ENCODE results near the gene LRRC58. TPM values are rescaled to one million over a fixed set of nuclear protein-coding genes. Genes with fewer than 3 reads are reported as not detected.
"Not testable (repeated sequence)": the region's sequence is repeated elsewhere in the genome, so short reads cannot be mapped to it uniquely, and the experiment has no call there.

LRRC58 gene
- 10 to 100 TPM; 41.4 to 42.4 TPM for total RNA-seq

DNA sequence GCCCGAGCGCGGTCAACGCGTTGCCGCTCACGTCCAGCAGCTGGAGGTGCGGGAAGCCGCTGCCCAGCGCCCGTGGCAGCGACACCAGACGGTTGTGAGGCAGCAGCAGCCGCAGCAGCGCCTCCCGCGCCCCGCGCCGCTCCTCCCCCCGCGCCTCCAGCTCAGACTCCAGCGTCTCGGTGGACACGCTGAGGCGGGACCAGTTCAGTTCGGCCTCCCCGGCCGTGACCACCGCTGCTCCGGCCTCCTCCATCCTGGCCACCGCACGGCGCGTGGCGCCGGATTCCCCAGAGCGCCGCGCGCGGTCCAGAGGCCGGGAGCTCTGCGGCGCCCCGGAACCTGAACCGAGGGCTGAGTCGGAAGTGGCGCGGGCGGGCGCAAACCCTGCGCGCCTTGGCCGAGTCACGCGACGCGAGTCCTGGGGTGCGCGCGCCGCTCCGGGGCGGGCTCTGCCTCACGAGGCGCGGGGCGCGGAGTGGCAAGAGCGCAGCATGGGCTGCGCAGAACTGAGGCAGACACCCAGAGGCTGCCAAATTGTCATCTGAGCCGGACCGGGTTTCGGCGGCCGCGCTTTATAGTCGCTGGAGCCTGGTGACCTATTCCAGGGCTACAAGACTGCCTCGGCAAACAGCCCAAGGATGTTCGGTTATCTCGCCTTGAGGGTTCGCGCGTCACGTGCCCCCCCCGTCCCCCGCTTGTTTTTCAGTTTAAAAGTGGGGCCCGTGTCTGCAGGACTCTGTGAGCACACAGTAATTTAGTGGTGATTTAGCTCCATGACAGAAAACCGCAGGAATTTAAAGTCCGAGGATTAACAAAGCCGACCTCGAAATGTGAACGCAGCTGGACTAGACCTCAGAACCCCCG, at the start of gene LRRC58:
TSS of gene LRRC58 (minus strand) at position 364 of the 864 bp plus-strand sequence. CDS start at position 253, 111 bp downstream.
- Mint-ChIP-seq H3K36me3 (peaks cover 34% of the 10 kb centered on the region), H3K4me3 (peak within 1 kb of the TSS; percentile 83), H3K9me3 (no peaks in the 10 kb centered on the region), H3K27ac (peak within 1 kb of the TSS; percentile 94), H3K27me3 (peaks cover 7% of the 10 kb centered on the region), H3K4me1 (peaks cover 39% of the 10 kb centered on the region)
- DNase-seq: peak; percentile 93

DNA sequence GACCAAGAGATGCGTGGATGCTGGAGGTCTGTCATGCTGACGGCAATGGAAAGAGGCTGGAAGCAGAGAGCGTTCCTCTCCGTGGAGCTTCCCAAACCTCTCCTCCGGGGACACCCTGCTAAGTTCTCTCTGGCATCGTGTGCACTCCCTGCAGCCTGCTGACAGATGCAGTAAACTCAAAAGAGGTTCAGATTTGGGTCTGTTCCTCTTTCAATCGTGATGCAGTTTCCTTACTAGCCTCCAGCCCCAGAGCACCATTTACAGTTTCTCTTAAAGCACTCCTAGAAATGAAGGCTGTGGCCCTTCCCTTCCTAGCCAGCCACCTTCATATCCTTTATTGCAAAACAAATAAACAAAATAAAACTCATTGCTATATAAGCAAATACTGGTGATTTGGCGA, 47.3 kb upstream of the LRRC58 start:
- Mint-ChIP-seq H3K4me1 (peaks cover 2% of the 10 kb centered on the region), H3K27me3 (no peaks in the 10 kb centered on the region), H3K27ac (no peak overlapping the region), H3K36me3 (no peaks in the 10 kb centered on the region), H3K9me3 (no peaks in the 10 kb centered on the region), H3K4me3 (no peak overlapping the region)
- no peak for DNase-seq

GRCh38 chr3:120394347-120394746, 45.2 kb upstream of the LRRC58 start:
- Mint-ChIP-seq H3K27ac (no peak overlapping the region), H3K9me3 (no peaks in the 10 kb centered on the region), H3K4me1 (peaks cover 2% of the 10 kb centered on the region), H3K36me3 (no peaks in the 10 kb centered on the region), H3K4me3 (no peak overlapping the region), H3K27me3 (no peaks in the 10 kb centered on the region)
- DNase-seq: no peak

- no peak for DNase-seq
- Mint-ChIP-seq H3K9me3 (no peaks in the 10 kb centered on the region), H3K4me3 (no peak overlapping the region), H3K27me3 (no peaks in the 10 kb centered on the region), H3K27ac (no peak overlapping the region), H3K4me1 (peaks cover 2% of the 10 kb centered on the region), H3K36me3 (no peaks in the 10 kb centered on the region)
Measured at GRCh38 chr3:120393761-120394160, 44.6 kb upstream of the LRRC58 start.

DNA sequence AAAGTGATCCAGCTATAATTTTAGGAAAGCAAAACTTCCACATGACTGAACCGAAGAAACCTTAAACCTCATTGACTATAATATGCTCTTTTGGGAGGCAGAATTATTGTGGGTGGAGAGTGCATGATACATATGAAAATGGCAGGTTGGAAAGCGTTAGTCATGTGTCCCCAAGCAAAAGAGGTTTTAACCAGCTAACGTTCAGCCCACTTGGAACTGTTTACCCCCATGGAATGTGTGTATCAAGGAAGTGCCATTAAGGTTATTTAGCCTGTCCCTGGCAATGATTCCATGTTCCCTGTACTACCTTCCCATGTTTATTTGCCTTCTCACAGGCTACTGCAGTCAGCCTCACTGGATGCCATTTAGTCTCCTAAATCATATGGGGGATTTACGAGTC, 44.1 kb upstream of the LRRC58 start:
- no peaks in the 10 kb centered on the region for H3K27me3 Mint-ChIP-seq
- H3K36me3 Mint-ChIP-seq: no peaks in the 10 kb centered on the region
- no peak for DNase-seq
- peaks cover 2% of the 10 kb centered on the region for H3K4me1 Mint-ChIP-seq
- no peak overlapping the region for H3K4me3 Mint-ChIP-seq
- H3K9me3 Mint-ChIP-seq: no peaks in the 10 kb centered on the region
- H3K27ac Mint-ChIP-seq: no peak overlapping the region

DNA sequence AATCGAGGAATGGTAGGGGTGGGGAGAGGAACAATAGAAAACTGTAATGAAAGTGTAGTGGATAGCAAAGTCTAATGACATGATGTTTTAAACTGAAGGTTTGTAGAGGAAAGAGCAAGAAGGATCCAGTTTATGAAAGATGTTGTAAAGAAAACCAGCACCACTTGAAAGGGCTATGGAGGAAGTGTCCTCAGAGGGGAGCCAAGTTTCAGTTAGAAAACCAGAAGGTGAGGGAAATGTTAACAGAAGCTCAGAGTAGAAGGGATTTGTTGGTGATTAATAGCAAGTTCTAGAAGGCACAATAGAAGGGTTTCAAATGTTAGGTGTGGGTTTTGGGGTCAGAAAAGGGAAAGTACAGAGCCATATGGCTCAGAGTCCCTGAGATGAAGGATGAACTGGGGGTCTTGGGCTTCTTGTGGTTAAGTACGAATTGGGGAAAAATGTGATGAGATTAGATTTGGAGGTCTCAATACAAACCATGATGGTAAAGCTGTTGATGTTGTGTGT, 33.8 kb upstream of the LRRC58 start:
- no peak for DNase-seq
- H3K4me3 Mint-ChIP-seq: no peak overlapping the region
- no peaks in the 10 kb centered on the region for H3K36me3 Mint-ChIP-seq
- peaks cover 3% of the 10 kb centered on the region for H3K9me3 Mint-ChIP-seq
- peaks cover 8% of the 10 kb centered on the region for H3K27me3 Mint-ChIP-seq
- H3K4me1 Mint-ChIP-seq: no peaks in the 10 kb centered on the region
- no peak overlapping the region for H3K27ac Mint-ChIP-seq

DNA sequence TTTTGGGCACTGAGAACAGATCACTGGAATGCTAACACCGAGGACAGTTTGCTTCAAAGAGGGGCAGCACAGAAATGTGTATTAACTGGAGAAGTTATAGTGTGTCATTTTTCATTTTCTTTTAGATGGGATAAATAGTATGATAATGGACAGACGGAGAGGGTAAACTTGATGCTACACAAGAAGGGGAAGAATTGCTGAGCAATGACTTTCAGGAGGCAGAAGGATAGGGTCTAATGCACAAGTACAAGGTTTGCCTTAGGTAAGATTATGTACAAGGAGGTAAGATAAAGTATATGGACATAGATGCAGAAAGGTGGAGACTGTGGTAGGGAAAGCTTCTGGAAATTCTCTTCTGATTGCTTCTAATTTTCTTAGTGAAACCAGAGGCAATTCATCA, 32.3 kb upstream of the LRRC58 start:
- Mint-ChIP-seq H3K36me3 (no peaks in the 10 kb centered on the region), H3K9me3 (peaks cover 3% of the 10 kb centered on the region), H3K4me3 (no peak overlapping the region), H3K4me1 (no peaks in the 10 kb centered on the region), H3K27ac (no peak overlapping the region), H3K27me3 (peaks cover 8% of the 10 kb centered on the region)
- DNase-seq: no peak

GRCh38 chr3:120377948-120378347, 28.8 kb upstream of the LRRC58 start:
- not testable (repeated sequence) for H3K9me3 Mint-ChIP-seq, H3K4me3 Mint-ChIP-seq, H3K27ac Mint-ChIP-seq, DNase-seq, H3K4me1 Mint-ChIP-seq, H3K27me3 Mint-ChIP-seq, H3K36me3 Mint-ChIP-seq

DNA sequence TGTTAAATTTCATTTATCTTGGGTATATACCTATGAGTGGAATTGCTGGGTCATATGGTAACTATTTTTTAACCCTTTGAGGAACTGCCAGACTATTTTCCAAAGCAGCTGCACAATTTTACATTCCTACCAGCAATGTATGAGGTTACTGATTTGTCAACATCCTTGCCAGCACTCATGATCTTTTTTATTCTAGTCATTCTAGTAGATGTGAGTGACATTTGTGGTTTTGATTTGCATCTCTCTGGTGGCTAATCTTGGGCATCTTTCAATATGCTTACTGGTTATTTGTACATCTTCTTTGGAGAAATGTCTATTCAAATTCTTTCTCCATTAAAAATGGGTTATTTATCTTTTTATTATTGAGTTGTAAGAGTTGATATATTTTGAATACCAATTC, 21.3 kb upstream of the LRRC58 start:
- H3K36me3 Mint-ChIP-seq: no peaks in the 10 kb centered on the region
- no peak overlapping the region for H3K27ac Mint-ChIP-seq
- no peak overlapping the region for H3K4me3 Mint-ChIP-seq
- peaks cover 23% of the 10 kb centered on the region for H3K27me3 Mint-ChIP-seq
- H3K4me1 Mint-ChIP-seq: peaks cover 3% of the 10 kb centered on the region
- DNase-seq: no peak
- no peaks in the 10 kb centered on the region for H3K9me3 Mint-ChIP-seq

DNA sequence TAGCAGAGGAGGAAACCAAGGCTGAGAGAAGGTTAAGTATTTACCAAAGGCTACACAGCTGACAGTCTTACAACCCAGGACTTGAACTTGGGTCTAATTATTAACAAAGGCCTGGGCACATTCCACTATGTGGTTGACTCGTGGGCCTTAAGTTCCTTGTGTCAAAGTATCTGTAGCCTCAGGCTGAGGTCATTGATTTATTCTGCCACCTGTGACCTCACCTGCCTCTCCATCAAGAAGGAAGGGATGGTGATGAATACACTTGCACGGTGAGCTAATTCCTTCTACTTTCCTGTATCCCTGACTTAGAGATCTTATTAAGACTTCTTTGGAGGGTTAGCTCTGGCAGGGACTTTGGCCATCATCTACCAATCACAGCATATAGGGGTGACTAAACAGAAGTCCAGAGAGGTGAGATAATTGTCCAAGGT, 19.9 kb upstream of the LRRC58 start:
- Mint-ChIP-seq H3K36me3 (no peaks in the 10 kb centered on the region), H3K27me3 (peaks cover 23% of the 10 kb centered on the region), H3K27ac (no peak overlapping the region), H3K4me3 (no peak overlapping the region), H3K9me3 (no peaks in the 10 kb centered on the region), H3K4me1 (peaks cover 3% of the 10 kb centered on the region)
- DNase-seq: no peak

DNA sequence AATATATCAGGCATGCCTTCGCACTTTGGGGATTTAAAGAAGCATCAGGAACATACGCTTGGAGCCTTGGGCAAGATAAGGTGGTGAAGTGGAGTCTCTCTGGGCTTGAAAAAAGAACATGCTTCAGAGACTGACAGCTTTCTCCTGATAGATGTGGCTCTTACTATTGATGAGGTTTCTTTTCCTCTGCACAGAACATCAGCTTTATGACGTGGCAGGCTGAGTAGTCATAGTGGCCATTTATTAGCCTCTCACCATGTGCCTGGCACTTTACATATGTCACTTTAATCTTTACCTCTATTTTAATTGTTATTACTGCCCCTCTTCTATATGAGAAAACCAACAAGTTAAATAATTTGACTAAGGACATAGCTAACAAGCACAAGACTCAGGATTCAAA, 19.0 kb upstream of the LRRC58 start:
- H3K27ac Mint-ChIP-seq: no peak overlapping the region

DNA sequence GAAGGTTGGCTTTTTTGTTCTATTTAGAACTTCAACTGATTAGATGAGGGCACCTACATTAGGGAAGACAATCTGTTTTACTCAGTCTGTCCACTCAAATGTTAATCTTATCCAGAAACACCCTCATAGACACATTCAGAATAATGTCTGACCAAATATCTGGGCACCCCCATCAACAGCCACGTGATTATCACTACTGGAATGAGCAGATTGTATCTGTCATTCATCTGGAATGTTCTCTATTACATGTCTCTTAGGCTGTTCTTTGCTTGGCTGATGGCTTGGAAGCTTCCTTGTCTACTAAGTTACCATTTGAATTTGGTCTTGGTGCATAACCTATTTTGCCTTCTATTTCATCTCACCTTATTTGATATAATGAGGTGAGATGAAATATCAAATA, 15.7 kb upstream of the LRRC58 start:
- Mint-ChIP-seq H3K4me1 (no peaks in the 10 kb centered on the region), H3K27me3 (peaks cover 21% of the 10 kb centered on the region), H3K36me3 (no peaks in the 10 kb centered on the region), H3K4me3 (no peak overlapping the region), H3K9me3 (no peaks in the 10 kb centered on the region), H3K27ac (no peak overlapping the region)
- no peak for DNase-seq

More for the DNA sequence above, 19.0 kb upstream of the LRRC58 start:
- Mint-ChIP-seq H3K27me3 (peaks cover 23% of the 10 kb centered on the region), H3K4me3 (no peak overlapping the region), H3K36me3 (no peaks in the 10 kb centered on the region), H3K4me1 (peaks cover 3% of the 10 kb centered on the region), H3K9me3 (no peaks in the 10 kb centered on the region)
- DNase-seq: no peak

DNA sequence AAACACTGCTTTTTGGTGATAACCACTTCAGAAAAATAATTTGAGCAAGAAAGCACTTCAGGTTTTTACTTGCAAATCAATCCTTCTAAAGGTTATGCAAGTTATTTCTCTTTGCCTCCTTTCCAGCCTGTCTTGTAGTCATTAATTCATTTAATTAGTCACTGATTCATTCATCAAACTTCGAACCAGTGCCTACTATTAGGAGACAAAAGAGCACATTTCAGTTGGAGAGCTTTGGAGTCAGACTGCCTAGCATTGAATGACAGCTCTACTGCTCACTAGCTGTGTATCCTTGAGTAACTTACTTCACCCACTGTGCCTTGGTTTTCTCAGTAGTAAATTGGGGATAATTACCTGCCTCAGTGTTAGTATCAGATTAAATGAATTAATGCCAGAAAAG, 14.9 kb upstream of the LRRC58 start:
- Mint-ChIP-seq H3K9me3 (no peaks in the 10 kb centered on the region), H3K4me3 (no peak overlapping the region), H3K36me3 (no peaks in the 10 kb centered on the region), H3K27ac (no peak overlapping the region), H3K4me1 (no peaks in the 10 kb centered on the region), H3K27me3 (peaks cover 21% of the 10 kb centered on the region)
- no peak for DNase-seq

DNA sequence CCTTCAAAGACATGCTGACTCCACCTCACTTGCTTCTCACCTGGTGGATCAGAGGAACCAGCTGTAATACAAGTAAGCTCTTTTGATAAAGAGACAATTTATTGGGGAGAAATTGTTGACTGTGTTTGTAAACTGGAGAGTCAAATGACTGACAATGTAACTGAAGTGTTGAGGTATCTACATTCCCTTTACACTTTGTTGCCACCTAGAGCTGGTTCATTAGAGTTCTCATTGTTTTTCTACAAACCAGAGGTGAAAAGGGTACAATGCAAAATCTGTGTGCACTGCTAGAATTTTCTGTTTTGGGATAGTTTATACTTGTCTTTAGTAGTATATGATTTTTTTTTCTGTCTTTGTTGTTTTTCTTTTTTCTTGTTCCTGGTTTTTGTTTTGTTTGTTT, 8.7 kb upstream of the LRRC58 start:
- no peaks in the 10 kb centered on the region for H3K4me1 Mint-ChIP-seq
- H3K27ac Mint-ChIP-seq: no peak overlapping the region
- H3K9me3 Mint-ChIP-seq: no peaks in the 10 kb centered on the region
- no peak overlapping the region for H3K4me3 Mint-ChIP-seq
- peaks cover 32% of the 10 kb centered on the region for H3K27me3 Mint-ChIP-seq
- no peaks in the 10 kb centered on the region for H3K36me3 Mint-ChIP-seq
- DNase-seq: no peak

DNA sequence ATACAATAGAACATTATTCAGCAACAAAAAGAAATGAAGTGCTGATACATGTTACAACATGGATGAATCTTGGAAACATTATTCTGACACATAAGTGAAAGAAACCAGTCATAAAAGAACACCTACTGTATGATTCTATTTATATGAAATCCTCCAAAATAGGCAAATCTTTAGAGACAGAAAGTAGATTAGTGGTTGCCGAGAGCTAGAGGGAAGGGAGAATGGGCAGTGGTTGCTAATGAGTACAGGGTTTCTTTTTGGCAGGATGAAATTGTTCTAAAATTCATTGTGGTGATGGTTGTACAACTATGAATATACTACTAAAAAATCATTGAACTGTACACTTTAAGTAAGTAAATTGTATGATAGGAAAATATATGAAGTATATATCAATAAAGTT, 6.3 kb upstream of the LRRC58 start:
- Mint-ChIP-seq H3K36me3 (no peaks in the 10 kb centered on the region), H3K9me3 (no peaks in the 10 kb centered on the region), H3K27ac (no peak overlapping the region), H3K4me1 (no peaks in the 10 kb centered on the region), H3K27me3 (peaks cover 28% of the 10 kb centered on the region), H3K4me3 (no peak overlapping the region)
- no peak for DNase-seq

- Mint-ChIP-seq H3K4me1 (peaks cover 5% of the 10 kb centered on the region), H3K27ac (no peak overlapping the region), H3K9me3 (no peaks in the 10 kb centered on the region), H3K36me3 (peaks cover 1% of the 10 kb centered on the region), H3K27me3 (peaks cover 28% of the 10 kb centered on the region), H3K4me3 (no peak overlapping the region)
- no peak for DNase-seq
Measured at GRCh38 chr3:120353463-120353862, 4.3 kb upstream of the LRRC58 start.
